B cell (primary cell): ENCODE measurements around the gene PMAIP1. TPM values are rescaled to one million over a fixed set of nuclear protein-coding genes. Genes with fewer than 3 reads are reported as not detected.

ENCODE experiments used
- ATAC-seq: fragments of 200-7000 bp; cut with Tn5 transposase; one replicate; pipeline ENCODE4 v1.10.0; 2021; ENCODE audit warnings: low read depth, mild to moderate bottlenecking, moderate number of reproducible peaks, moderate library complexity
- CTCF ChIA-PET: fragments of 350-600 bp; sonication (Branson Sonifier 250); formaldehyde crosslinking; loops from one replicate; lab custom pipeline; 2021; ENCODE audit warnings: antibody characterized with exemption, inconsistent platforms; lab: Charles Lee
- POLR2A ChIA-PET: fragments of 350-600 bp; sonication (Branson Sonifier 250); formaldehyde crosslinking; loops from one replicate; lab custom pipeline; 2021; ENCODE audit warnings: antibody characterized with exemption; lab: Charles Lee
- DNase-seq: peaks from one replicate; pipeline ENCODE4 v3.0.0; 2013
- H2AFZ ChIP-seq: 2 replicates; pipeline ENCODE4 v1.6.1; 2012; ENCODE audit warnings: mild to moderate bottlenecking, low read depth, low read length; ENCODE audit not compliant: insufficient read depth, poor library complexity, severe bottlenecking
- H3K27ac ChIP-seq, 2 donors: 1 replicate in 1 of 2; 2 replicates in 1 of 2; pipeline ENCODE4 v1.5.1; 2012 to 2013; ENCODE audit warnings: low read length in 2 of 2, mild to moderate bottlenecking in 2 of 2, moderate library complexity in 1 of 2
- H3K27me3 ChIP-seq, 4 experiments: fragments of 200-600 bp in 1 of 4; sonication (generic) in 1 of 4; replicated peaks in 1 of 4; 1 replicate in 2 of 4; 2 replicates in 2 of 4; pipeline versions ENCODE4 v1.6.1 to v1.7.0; 2013 to 2016; ENCODE audit warnings: low read length in 3 of 4, mild to moderate bottlenecking in 2 of 4, mixed read lengths in 1 of 4, moderate library complexity in 1 of 4; ENCODE audit not compliant: insufficient read depth in 4 of 4, control insufficient read depth in 3 of 4; ENCODE audit errors: control extremely low read depth in 1 of 4
- H3K36me3 ChIP-seq, 2 experiments: replicated peaks in 1 of 2; 1 replicate in 1 of 2; 2 replicates in 1 of 2; pipeline versions ENCODE4 v1.6.1 to v1.7.1; 2013; ENCODE audit warnings: low read length in 1 of 2; ENCODE audit not compliant: insufficient read depth in 2 of 2, control insufficient read depth in 1 of 2; ENCODE audit errors: control extremely low read depth in 1 of 2, extremely low read depth in 1 of 2
- H3K4me1 ChIP-seq, 2 donors: fragments of 200-600 bp in 1 of 2; sonication (generic) in 1 of 2; 1 replicate in 1 of 2; 2 replicates in 1 of 2; pipeline versions ENCODE4 v1.5.1 to v1.6.1; 2013 to 2017; ENCODE audit warnings: low read length in 2 of 2; ENCODE audit not compliant: control insufficient read depth in 2 of 2, insufficient read depth in 2 of 2
- H3K4me2 ChIP-seq: replicated peaks from 2 replicates; pipeline ENCODE3; 2012; ENCODE audit warnings: mild to moderate bottlenecking, low read depth, low read length; ENCODE audit not compliant: poor library complexity, severe bottlenecking
- H3K4me3 ChIP-seq, 5 experiments: fragments of 200-600 bp in 1 of 5; sonication (generic) in 1 of 5; 1 replicate in 3 of 5; 2 replicates in 2 of 5; pipeline versions ENCODE4 v1.5.1 to v1.7.0; 2011 to 2016; ENCODE audit warnings: low read length in 4 of 5, mild to moderate bottlenecking in 4 of 5, low read depth in 2 of 5, control low read depth in 1 of 5, moderate library complexity in 1 of 5; ENCODE audit not compliant: insufficient read depth in 1 of 5; ENCODE audit errors: control extremely low read depth in 1 of 5, extremely low read depth in 1 of 5
- H3K79me2 ChIP-seq: fragments of 200-600 bp; sonication (generic); one replicate; pipeline ENCODE4 v1.6.0; 2016; ENCODE audit warnings: low read length; ENCODE audit not compliant: control insufficient read depth, insufficient read depth
- H3K9ac ChIP-seq: fragments of 200-600 bp; sonication (generic); 2 replicates; pipeline ENCODE4 v1.6.1; 2017; ENCODE audit warnings: mild to moderate bottlenecking, low read length, moderate library complexity
- H3K9me3 ChIP-seq, 3 donors: one replicate each; pipeline versions ENCODE4 v1.6.1 to v1.7.1; 2013; ENCODE audit warnings: low read length in 2 of 3; ENCODE audit not compliant: control insufficient read depth in 2 of 3, insufficient read depth in 1 of 3; ENCODE audit errors: control extremely low read depth in 1 of 3
- H4K20me1 ChIP-seq: 2 replicates; pipeline ENCODE4 v1.6.0; 2012; ENCODE audit warnings: mild to moderate bottlenecking, low read length; ENCODE audit not compliant: insufficient read depth, control insufficient read depth, poor library complexity, severe bottlenecking
- H3K27ac Mint-ChIP-seq: one replicate; pipeline ENCODE4 v1.8.0; 2021; ENCODE audit warnings: mixed read lengths
- H3K27me3 Mint-ChIP-seq: one replicate; pipeline ENCODE4 v1.8.0; 2021; ENCODE audit warnings: mixed read lengths
- H3K4me1 Mint-ChIP-seq: one replicate; pipeline ENCODE4 v1.8.0; 2021; ENCODE audit warnings: mixed read lengths
- H3K4me3 Mint-ChIP-seq: one replicate; pipeline ENCODE4 v1.8.0; 2021; ENCODE audit warnings: mixed read lengths
- H3K9me3 Mint-ChIP-seq: one replicate; pipeline ENCODE4 v1.8.0; 2022; ENCODE audit warnings: mixed read lengths; ENCODE audit not compliant: insufficient read depth
- CTCF ChIP-seq: fragments of 200-600 bp; IDR thresholded peaks from one replicate; pipeline ENCODE4 v1.8.0; 2022; ENCODE audit warnings: antibody characterized with exemption, mild to moderate bottlenecking
- EZH2 ChIP-seq: IDR thresholded peaks from 2 replicates; pipeline ENCODE4 v1.6.1; 2012; ENCODE audit warnings: borderline replicate concordance, low read depth, mild to moderate bottlenecking, moderate library complexity, low read length; ENCODE audit not compliant: insufficient read depth, poor library complexity, severe bottlenecking
- WGBS: methylation state at CpG from one replicate; pipeline ENCODE4 v1.1.5; 2013; ENCODE audit warnings: missing lambda C conversion rate; ENCODE audit not compliant: insufficient coverage; 5-methylcytosine and 5-hydroxymethylcytosine counted together
- intact Hi-C: fragments of 100-400 bp; cut with micrococcal nuclease; formaldehyde crosslinking; loops from one replicate; pipeline ENCODE4 v1.10.0; 2022
- polyA plus RNA-seq: library from polyadenylated mRNA; depleted of rRNA; stranded (reverse); fragments of >200 nt; gene quantifications from 2 replicates; pipeline ENCODE4 v1.2.3, GENCODE V29; 2012
- total RNA-seq, 2 donors: library from RNA; stranded (reverse); fragments of 120-200 nt in 1 of 2; gene quantifications; 1 replicate in 1 of 2; 2 replicates in 1 of 2; pipeline versions ENCODE4 v1.2.3 to v1.2.4, GENCODE V29; 2013 to 2022

PMAIP1 gene
- total and polyA plus RNA-seq, 2 donors (not counting 1 experiment from before 2014, with no cell fraction given): 67.2 to 89.3 TPM

DNA sequence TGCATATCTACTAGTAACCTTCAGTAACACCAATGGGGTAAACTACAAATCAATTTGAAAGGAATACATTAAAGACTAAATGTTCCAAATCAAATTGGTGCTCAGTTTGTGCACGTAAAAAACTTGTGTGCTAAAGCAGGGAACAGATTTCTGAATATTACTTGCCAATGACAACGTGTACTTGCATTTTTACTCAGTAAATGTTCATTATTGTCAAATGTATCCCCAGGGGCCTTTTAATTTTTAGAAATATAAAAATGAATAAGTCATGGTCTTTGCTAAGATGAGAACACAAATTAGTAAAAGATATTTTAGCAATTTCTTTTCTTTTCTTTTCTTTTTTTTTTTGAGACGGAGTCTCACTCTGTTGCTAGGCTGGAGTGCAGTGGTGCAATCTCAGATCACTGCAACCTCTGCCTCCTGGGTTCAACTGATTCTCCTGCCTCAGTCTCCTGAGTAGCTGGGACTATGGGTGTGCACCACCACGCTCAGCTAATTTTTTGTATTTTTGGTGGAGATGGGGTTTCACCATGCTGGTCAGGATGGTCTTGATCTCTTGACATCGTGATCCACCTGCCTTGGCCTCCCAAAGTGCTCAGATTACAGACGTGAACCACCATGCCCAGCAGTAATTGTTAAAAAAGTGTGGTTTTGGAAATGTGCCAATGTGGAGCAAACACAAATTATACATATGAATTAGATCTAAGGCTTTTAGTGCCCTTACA is 52.6 kb downstream of the PMAIP1 start:
- no peak overlapping the region for H3K9ac ChIP-seq
- H3K4me3 Mint-ChIP-seq: no peak overlapping the region
- DNase-seq (no peak), ATAC-seq (no peak)
- WGBS: 40% methylated on average over 1 of the region's 6 CpGs
- H2AFZ ChIP-seq: no peak overlapping the region
- TF ChIP-seq EZH2 (no peak), CTCF (no peak)
- no peaks in the 10 kb centered on the region for H4K20me1 ChIP-seq
- CTCF ChIA-PET: interaction anchor here (1.1 to 2.4 kb wide), 4 partner anchors 8 to 112 kb away, joined by 3 to 8 read pairs (median 4); no protein-coding TSS in a partner anchor
- H3K4me2 ChIP-seq: no peak overlapping the region
- H3K9me3 Mint-ChIP-seq: no peaks in the 10 kb centered on the region
- POLR2A ChIA-PET: no interaction called here
- H3K27ac ChIP-seq: no peak overlapping the region
- H3K79me2 ChIP-seq: no peaks in the 10 kb centered on the region
- intact Hi-C loops: loop anchor here (1.0 to 2.0 kb wide), 2 partner anchors 9 to 52 kb away; no protein-coding TSS in a partner anchor
- H3K27me3 ChIP-seq: no peaks in the 10 kb centered on the region
- H3K4me3 ChIP-seq: no peak overlapping the region
- no peaks in the 10 kb centered on the region for H3K9me3 ChIP-seq
- H3K36me3 ChIP-seq: no peaks in the 10 kb centered on the region
- peaks cover 26% of the 10 kb centered on the region for H3K4me1 Mint-ChIP-seq
- no peaks in the 10 kb centered on the region for H3K4me1 ChIP-seq
- H3K27me3 Mint-ChIP-seq: no peaks in the 10 kb centered on the region
- no peak overlapping the region for H3K27ac Mint-ChIP-seq

Other genes with a start within 250 kb of the PMAIP1 start
- gene CCBE1, start 202.6 kb upstream of the PMAIP1 start, total RNA-seq: not detected in 2 replicates
- gene CCBE1, start 202.6 kb upstream of the PMAIP1 start, polyA plus RNA-seq: not detected in 2 replicates